SU-DHL-6 (cell line): ENCODE results near the gene OR10AD1.
"Not testable (repeated sequence)": the region's sequence is repeated elsewhere in the genome, so short reads cannot be mapped to it uniquely, and the experiment has no call there.

Experiments
- H2AFZ ChIP-seq: fragments of 200-600 bp; sonication (generic); 2 replicates; pipeline ENCODE4 v1.6.1; 2014; ENCODE audit warnings: low read depth, mild to moderate bottlenecking, moderate library complexity, mixed read lengths, antibody characterized with exemption, low read length; ENCODE audit not compliant: severe bottlenecking
- H3F3A ChIP-seq: fragments of 200-600 bp; shearing (Covaris generic); 2 replicates; pipeline ENCODE4 v1.6.0; 2016; ENCODE audit warnings: antibody characterized with exemption, mild to moderate bottlenecking; ENCODE audit not compliant: insufficient read depth
- H3K27ac ChIP-seq: fragments of 200-600 bp; sonication (generic); 2 replicates; pipeline ENCODE4 v1.5.1; 2016; ENCODE audit warnings: low read depth, mild to moderate bottlenecking, low read length, moderate library complexity, mixed read lengths
- H3K27me3 ChIP-seq: fragments of 200-600 bp; sonication (generic), shearing (Covaris generic); 2 replicates; pipeline ENCODE4 v1.6.0; 2014; ENCODE audit warnings: mild to moderate bottlenecking, low read length
- H3K36me3 ChIP-seq: fragments of 200-600 bp; sonication (generic); 2 replicates; pipeline ENCODE4 v1.6.1; 2014; ENCODE audit warnings: mild to moderate bottlenecking, low read length, mixed read lengths
- H3K4me2 ChIP-seq: fragments of 300-600, 200-600 bp; shearing (Covaris generic), sonication (generic); 2 replicates; pipeline ENCODE4 v1.6.0; 2014; ENCODE audit warnings: low read length, low read depth, mild to moderate bottlenecking; ENCODE audit not compliant: poor library complexity, severe bottlenecking
- H3K4me3 ChIP-seq: fragments of 200-600 bp; sonication (generic); 2 replicates; pipeline ENCODE4 v1.5.1; 2014; ENCODE audit warnings: antibody characterized with exemption, low read length, mild to moderate bottlenecking, mixed read lengths; ENCODE audit not compliant: insufficient read depth, poor library complexity, severe bottlenecking
- H3K79me2 ChIP-seq: fragments of 200-600 bp; sonication (generic); 2 replicates; pipeline ENCODE4 v1.6.1; 2014; ENCODE audit warnings: mild to moderate bottlenecking, low read length, moderate library complexity; ENCODE audit not compliant: insufficient read depth
- H3K9ac ChIP-seq: fragments of 200-600 bp; sonication (generic); 2 replicates; pipeline ENCODE4 v1.7.0; 2014; ENCODE audit warnings: mild to moderate bottlenecking, low read length
- H3K9me2 ChIP-seq: fragments of 200-600 bp; sonication (generic); replicated peaks from 2 replicates; pipeline ENCODE4 v1.6.1; 2014; ENCODE audit warnings: low read length; ENCODE audit not compliant: insufficient read depth
- H3K9me3 ChIP-seq: fragments of 200-600 bp; sonication (generic); 2 replicates; pipeline ENCODE4 v1.6.1; 2014; ENCODE audit warnings: low read length, mixed read lengths; ENCODE audit not compliant: insufficient read depth
- H4K20me1 ChIP-seq: fragments of 200-600 bp; sonication (generic); 2 replicates; pipeline ENCODE4 v1.6.1; 2014; ENCODE audit warnings: low read depth, mild to moderate bottlenecking, antibody characterized with exemption, low read length, moderate library complexity, mixed read lengths
- EZH2phosphoT487 ChIP-seq: fragments of 200-600 bp; sonication (generic), shearing (Covaris generic); conservative IDR thresholded peaks from 2 replicates; pipeline ENCODE4 v1.6.1; 2018; ENCODE audit warnings: mild to moderate bottlenecking, antibody characterized with exemption, low read length, moderate library complexity, mixed read lengths
- TF ChIP-seq, protein P1 (sequence below): fragments of 200-600 bp; sonication (generic); IDR thresholded peaks from one replicate; pipeline ENCODE4 v1.5.1; 2017; ENCODE audit warnings: antibody characterized with exemption, mild to moderate bottlenecking, low read length, moderate library complexity; ENCODE audit not compliant: insufficient read depth, poor library complexity, severe bottlenecking

The OR10AD1 gene

DNA sequence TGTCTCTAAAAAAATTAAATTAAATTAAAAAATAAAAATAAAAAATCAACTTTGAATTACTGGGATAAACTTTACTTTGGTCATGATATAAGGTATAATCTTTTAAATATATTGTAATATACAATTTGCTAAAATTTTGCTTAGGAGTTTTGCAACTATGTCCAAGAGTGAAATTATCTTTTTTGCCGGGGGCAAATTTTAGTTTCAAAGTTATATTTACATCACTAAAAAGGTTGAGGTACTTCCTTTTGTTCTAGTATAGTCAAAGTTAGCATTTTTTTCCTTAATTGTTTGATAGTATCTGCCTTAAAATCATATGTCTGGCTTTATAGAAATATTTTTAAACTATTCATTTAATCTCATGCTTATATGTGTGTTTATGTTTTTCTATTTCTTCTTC lies 17.6 kb upstream of the OR10AD1 start:
- no peak overlapping the region for H3K4me2 ChIP-seq
- H2AFZ ChIP-seq, result no peak overlapping the region
- H3K27me3 ChIP-seq, result no peaks in the 10 kb centered on the region
- no peak overlapping the region for H3K27ac ChIP-seq
- H3K9me2 ChIP-seq, result no peaks in the 10 kb centered on the region; the same call in 1 of the 2 replicates
- TF ChIP-seq EZH2phosphoT487, result no peak
- TF ChIP-seq, protein P1, sequence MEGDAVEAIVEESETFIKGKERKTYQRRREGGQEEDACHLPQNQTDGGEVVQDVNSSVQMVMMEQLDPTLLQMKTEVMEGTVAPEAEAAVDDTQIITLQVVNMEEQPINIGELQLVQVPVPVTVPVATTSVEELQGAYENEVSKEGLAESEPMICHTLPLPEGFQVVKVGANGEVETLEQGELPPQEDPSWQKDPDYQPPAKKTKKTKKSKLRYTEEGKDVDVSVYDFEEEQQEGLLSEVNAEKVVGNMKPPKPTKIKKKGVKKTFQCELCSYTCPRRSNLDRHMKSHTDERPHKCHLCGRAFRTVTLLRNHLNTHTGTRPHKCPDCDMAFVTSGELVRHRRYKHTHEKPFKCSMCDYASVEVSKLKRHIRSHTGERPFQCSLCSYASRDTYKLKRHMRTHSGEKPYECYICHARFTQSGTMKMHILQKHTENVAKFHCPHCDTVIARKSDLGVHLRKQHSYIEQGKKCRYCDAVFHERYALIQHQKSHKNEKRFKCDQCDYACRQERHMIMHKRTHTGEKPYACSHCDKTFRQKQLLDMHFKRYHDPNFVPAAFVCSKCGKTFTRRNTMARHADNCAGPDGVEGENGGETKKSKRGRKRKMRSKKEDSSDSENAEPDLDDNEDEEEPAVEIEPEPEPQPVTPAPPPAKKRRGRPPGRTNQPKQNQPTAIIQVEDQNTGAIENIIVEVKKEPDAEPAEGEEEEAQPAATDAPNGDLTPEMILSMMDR, result no peak
- no peaks in the 10 kb centered on the region for H3F3A ChIP-seq
- H3K79me2 ChIP-seq, result no peaks in the 10 kb centered on the region
- H3K9ac ChIP-seq, result no peak overlapping the region
- H4K20me1 ChIP-seq, result no peaks in the 10 kb centered on the region
- no peaks in the 10 kb centered on the region for H3K36me3 ChIP-seq
- no peak overlapping the region for H3K4me3 ChIP-seq
- H3K9me3 ChIP-seq, result no peaks in the 10 kb centered on the region

DNA sequence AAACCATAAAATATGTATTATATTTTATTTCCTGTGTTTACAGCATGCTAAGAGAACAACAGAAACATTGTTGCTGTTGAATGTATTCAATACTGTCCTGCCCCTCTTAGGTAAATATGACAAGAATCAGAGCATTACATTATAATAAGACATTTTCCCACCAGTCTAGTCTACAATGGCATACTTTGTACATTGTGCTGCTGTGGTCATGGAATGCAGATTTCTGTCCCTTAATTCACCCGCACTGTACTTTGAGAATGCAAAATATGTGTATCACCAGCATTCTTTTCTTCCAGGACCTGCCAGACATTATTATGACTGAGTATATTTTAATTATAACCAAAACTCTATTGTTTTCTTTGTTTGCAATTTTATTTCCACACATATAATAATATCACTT lies 16.5 kb upstream of the OR10AD1 start:
- Histone ChIP-seq H3K27ac (no peak overlapping the region), H3K4me3 (no peak overlapping the region), H4K20me1 (no peaks in the 10 kb centered on the region), H3K9me3 (no peaks in the 10 kb centered on the region), H3F3A (no peaks in the 10 kb centered on the region), H3K9me2 (no peaks in the 10 kb centered on the region; the same call in 1 of the 2 replicates), H3K79me2 (no peaks in the 10 kb centered on the region), H3K27me3 (no peaks in the 10 kb centered on the region), H3K4me2 (no peak overlapping the region), H2AFZ (no peak overlapping the region), H3K9ac (no peak overlapping the region), H3K36me3 (no peaks in the 10 kb centered on the region)
- TF ChIP-seq, protein P1, result no peak
- no peak for TF ChIP-seq EZH2phosphoT487

DNA sequence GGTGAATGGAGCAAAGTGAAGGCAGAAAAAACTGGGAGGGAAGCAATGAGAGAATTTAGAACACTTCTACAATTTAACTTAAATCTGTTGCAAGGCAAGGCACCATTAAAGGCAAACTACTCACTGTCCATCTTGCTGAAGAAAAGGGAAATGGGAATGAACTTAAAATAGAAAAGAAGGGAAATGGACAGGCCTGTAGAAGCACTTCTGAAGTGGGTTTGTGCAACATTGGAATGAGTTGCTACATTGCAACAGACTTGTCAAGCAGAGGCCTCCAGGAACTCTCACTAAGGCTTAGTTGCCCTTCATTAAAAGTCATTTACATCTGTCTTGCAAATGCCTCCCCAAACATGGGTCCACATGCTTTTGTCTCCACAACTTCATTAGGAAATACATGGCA lies 13.7 kb upstream of the OR10AD1 start:
- Histone ChIP-seq H3K36me3 (no peaks in the 10 kb centered on the region), H2AFZ (no peak overlapping the region), H3K27me3 (no peaks in the 10 kb centered on the region), H3F3A (no peaks in the 10 kb centered on the region), H3K27ac (no peak overlapping the region), H3K9ac (no peak overlapping the region), H3K79me2 (no peaks in the 10 kb centered on the region), H3K4me2 (no peak overlapping the region), H3K9me3 (no peaks in the 10 kb centered on the region), H3K4me3 (no peak overlapping the region), H4K20me1 (no peaks in the 10 kb centered on the region), H3K9me2 (no peaks in the 10 kb centered on the region)
- TF ChIP-seq, protein P1, result no peak
- TF ChIP-seq EZH2phosphoT487, result no peak

DNA sequence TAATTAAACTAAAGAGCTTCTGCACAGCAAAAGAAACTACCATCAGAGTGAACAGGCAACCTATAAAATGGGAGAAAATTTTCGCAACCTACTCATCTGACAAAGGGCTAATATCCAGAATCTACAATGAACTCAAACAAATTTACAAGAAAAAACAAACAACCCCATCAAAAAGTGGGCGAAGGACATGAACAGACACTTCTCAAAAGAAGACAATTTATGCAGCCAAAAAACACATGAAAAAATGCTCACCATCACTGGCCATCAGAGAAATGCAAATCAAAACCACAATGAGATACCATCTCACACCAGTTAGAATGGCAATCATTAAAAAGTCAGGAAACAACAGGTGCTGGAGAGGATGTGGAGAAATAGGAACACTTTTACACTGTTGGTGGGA lies 6.4 kb upstream of the OR10AD1 start:
- not testable (repeated sequence) for H3K9me3 ChIP-seq, H2AFZ ChIP-seq, H3F3A ChIP-seq, H3K9ac ChIP-seq, H3K36me3 ChIP-seq, H3K27me3 ChIP-seq, H3K79me2 ChIP-seq, H3K4me2 ChIP-seq, H3K4me3 ChIP-seq, H4K20me1 ChIP-seq, H3K9me2 ChIP-seq, H3K27ac ChIP-seq
